Ramos (cell line): ENCODE results near the gene BICRAL.
"Not testable (repeated sequence)": the region's sequence is repeated elsewhere in the genome, so short reads cannot be mapped to it uniquely, and the experiment has no call there.

Source experiments
- in situ Hi-C: fragments of 300-500 bp; cut with MboI; formaldehyde crosslinking; loops from one replicate; pipeline ENCODE4 v1.14.3; 2022; ENCODE audit warnings: low sequenced_read_pairs; ENCODE audit not compliant: unreplicated experiment

Gene BICRAL, protein sequence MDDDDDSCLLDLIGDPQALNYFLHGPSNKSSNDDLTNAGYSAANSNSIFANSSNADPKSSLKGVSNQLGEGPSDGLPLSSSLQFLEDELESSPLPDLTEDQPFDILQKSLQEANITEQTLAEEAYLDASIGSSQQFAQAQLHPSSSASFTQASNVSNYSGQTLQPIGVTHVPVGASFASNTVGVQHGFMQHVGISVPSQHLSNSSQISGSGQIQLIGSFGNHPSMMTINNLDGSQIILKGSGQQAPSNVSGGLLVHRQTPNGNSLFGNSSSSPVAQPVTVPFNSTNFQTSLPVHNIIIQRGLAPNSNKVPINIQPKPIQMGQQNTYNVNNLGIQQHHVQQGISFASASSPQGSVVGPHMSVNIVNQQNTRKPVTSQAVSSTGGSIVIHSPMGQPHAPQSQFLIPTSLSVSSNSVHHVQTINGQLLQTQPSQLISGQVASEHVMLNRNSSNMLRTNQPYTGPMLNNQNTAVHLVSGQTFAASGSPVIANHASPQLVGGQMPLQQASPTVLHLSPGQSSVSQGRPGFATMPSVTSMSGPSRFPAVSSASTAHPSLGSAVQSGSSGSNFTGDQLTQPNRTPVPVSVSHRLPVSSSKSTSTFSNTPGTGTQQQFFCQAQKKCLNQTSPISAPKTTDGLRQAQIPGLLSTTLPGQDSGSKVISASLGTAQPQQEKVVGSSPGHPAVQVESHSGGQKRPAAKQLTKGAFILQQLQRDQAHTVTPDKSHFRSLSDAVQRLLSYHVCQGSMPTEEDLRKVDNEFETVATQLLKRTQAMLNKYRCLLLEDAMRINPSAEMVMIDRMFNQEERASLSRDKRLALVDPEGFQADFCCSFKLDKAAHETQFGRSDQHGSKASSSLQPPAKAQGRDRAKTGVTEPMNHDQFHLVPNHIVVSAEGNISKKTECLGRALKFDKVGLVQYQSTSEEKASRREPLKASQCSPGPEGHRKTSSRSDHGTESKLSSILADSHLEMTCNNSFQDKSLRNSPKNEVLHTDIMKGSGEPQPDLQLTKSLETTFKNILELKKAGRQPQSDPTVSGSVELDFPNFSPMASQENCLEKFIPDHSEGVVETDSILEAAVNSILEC

DNA sequence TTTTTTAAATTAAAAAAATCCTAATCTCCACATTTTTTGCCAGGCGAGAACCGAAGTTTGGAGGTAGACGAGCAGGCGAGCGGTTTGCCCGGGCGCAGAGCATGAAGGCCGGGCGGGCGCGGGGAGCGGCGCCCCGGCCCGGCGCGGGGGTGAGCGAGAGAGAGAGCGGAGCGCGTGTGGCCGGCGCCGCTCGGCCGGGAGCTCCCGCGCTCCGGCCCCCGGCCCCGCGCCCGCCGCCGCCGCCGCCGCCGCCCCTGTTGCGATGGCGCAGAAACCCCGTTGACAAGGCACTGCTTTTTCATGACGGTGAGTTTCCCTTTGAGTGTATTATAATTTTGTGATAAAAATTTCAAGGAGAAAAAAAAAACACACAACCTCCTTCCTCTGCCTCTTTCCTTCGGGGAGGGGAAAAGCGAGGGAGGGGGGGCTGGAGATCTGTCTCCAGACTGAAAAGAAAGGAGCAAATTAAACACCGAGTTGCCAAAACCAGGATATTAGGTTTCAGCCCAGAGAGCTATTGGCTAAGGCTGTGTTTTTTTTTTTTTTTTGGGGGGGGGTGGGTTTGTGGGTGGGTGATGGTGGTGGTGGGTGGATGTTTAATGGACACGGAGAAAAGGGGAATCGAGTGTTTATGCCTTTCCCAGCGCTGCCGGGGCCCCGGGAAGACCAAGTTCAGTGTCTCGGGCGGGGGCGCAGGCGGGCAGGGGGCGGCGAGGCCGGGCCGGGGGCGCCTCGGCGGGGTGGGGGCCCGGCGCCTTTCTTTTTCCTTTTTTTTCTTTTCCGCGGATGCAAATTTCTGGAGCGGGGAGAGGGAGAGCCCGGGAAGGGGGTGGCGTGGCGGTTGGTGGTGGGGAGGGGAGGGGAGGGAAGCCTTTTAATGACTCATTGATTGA, at the start of gene BICRAL:
TSS of gene BICRAL (plus strand) at position 257 of the 893 bp plus-strand sequence. CDS start 39,971 bp downstream, outside the sequence.
- in situ Hi-C loops: no loop called here

DNA sequence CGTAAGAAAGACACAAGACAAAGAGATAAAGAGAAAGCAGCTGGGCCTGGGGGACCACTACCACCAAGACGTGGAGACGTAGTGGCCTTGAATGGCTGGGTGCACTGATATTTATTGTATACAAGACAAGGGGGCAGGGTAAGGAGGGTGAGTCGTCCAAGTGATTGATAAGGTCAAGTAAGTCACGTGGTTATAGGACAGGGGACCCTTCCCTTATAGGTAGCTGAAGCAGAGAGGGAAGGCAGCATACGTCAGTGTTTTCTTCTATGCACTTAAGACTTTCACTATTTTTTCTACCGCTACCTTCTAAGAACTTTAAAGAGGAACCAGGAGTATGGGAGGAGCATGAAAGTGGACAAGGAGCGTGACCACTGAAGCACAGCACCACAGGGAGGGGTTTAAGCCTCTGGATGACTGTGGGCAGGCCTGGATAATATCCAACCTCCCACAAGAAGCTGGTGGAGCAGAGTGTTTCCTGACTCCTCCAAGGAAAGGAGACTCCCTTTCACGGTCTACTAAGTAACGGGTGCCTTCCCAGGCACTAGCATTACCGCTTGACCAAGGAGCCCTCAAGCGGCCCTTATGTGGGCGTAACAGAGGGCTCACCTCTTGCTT, 47.9 kb upstream of the BICRAL start:
- in situ Hi-C loops: not testable (repeated sequence)

DNA sequence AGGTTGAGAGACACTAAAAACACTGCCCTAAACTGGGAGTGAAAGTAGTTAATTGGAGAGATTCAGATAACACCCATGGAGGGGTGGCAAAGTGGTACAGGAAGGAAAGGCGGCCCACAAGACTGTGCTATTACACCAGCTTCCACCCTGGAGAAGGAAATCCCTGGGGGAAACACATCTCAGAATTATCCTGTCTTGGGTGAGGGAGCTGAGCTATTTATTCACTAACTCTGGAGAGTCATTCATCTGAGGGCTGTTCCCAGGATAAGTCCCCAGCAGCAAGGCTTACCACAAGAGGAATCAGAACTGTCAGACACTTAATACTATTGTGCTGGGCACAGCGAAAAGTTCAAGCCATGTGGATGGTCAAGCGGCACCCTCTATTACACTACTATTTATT, 45.9 kb upstream of the BICRAL start:
- in situ Hi-C loops: no loop called here

DNA sequence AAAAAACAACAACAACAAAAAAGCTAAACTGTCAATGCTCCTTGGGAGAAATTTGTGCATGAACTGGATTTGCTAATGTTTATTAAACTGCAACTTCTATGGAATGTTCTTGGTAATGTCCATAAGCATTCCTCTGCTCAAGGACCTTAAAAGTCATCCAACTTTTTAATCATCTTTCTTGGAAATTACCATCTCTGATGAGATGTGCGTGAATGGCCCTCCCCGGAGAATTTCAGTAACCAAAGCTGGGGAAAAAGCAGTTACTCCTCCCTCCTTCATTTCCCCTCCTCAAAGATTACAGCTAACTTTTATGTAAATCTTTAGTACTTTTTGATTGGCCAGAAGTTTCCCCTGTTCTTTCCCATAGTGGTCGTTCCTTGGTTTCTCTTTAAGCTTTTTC, 41.1 kb upstream of the BICRAL start:
- in situ Hi-C loops: no loop called here

DNA sequence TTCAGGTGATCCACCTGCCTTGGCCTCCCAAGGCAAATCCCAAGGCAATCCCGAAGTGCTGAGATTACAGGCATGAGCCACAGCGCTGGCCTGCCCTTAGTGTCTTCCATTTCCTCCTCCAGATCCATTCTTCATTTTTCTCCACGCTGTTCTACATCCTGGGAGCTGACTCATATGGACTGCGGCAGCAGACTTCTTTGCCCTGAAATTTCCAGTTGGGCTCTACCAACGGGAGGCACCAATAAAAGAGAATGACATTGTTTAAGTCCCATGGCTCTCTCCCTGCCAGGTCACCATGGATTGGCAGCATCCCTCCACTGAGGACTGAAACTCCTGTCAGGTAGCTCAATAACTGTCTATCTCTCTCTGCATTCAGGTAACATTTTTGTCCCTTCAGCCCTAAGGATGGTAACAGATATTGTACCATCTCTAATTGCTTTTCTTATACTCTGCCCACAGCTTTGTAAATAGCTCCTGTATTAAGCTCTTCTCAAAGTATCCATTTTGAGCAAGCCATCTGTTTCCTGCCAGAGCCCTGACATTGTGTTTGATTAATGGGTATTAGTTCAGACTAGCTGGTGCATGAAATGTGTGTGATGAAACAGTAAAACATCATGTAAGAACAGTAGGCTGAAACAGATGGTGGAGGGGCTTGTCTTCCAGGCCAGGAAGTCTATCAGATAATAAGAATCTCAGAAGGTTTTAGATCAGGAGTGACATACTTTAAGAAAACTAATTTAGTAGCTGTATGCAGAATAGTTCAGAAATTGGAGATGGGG, 39.5 kb upstream of the BICRAL start:
- in situ Hi-C loops: no loop called here

DNA sequence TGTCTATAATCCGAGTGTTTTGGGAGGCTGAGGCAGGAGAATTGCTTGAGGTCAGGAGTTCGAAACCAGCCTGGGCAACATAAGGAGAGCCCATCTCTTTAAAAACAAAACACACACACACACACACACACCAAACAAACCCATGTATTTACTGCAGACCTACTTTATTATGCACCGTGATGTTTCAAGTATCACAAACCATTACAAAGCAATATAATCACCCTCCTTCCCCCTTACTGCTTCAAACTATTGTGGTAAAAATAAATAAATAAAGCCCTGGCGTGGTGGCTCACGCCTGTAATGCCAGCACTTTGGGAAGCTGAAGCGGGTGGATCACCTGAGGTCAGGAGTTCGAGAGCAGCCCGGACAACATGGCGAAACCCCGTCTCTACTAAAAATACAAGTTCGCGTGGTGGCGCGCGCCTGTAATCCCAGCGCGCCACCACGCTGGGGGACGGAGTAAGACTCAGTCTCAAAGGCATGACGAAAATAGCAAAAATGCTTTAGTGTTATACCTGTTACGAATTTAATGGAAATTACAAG, 37.4 kb upstream of the BICRAL start:
- in situ Hi-C loops: no loop called here

DNA sequence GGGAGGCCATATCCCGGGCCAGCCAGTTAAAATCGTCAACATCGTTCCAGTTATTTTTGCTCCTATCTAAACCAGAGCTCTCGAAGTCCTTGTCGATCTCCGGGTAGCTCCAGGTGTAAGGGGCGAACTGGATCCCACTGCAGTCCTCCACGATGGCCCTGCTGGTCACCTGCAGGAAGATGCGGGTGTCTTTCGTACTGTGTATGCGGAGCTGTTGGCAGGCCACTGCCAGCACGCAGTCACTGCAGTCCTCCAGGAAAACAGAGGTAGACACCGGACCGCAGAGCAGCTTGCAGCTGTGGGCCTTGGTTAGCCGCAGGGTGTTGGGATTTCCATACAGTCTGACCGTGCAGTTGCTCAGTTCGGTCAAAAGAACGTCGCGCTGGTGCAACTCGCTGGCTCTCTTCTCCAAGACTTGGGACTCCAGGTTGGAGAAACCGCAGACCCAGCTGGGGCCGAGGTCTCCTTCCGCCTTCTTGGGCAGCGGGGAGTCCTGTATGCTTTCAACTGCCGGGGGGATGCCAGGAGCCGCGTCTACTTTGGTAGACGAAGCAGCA, 36.7 kb upstream of the BICRAL start:
- in situ Hi-C loops: no loop called here

DNA sequence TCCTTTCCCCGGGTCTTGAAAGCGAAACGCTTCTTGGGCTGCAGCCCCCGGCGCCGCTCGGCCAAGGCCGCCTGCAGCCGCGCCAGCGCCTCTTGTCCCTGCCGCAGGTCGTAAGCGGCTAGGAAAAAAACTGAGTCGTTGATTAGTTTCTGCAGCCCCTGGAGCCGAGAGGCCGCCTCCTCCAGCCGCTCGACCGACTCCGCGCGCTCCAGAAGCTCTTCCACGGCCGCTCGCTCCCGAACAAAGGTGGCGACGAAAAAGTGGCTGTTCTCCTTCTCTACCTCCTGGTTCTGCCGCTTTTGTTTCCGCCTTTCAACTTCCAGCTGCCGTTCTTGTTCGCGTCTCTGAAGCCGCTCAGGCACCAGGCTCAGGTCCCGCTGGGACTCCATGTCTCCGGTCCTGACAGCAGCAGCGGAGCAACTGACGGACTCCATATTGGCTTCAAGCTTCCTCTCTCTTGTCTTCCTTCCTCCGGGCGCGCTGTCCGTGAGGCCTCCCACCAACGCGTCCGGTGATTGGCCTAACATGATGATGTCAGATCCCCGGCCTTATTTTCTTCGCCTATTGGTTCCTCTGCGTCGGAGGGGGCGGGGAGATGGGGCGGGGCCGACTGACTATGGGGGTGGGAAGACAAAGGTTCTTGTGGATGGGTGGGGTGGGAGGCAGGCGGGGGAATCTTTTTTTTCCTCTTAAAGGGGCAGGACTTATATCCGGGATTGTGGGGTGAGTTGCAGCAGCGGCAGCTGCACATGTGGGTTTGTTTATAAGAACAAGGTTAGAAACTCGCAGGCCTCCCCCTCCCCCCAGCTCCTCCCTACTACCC, 36.0 kb upstream of the BICRAL start, which contains the start of gene TBCC:
TSS of gene TBCC (minus strand) at position 464 of the 823 bp plus-strand sequence. CDS start at position 434, 30 bp downstream.
- in situ Hi-C loops: no loop called here

DNA sequence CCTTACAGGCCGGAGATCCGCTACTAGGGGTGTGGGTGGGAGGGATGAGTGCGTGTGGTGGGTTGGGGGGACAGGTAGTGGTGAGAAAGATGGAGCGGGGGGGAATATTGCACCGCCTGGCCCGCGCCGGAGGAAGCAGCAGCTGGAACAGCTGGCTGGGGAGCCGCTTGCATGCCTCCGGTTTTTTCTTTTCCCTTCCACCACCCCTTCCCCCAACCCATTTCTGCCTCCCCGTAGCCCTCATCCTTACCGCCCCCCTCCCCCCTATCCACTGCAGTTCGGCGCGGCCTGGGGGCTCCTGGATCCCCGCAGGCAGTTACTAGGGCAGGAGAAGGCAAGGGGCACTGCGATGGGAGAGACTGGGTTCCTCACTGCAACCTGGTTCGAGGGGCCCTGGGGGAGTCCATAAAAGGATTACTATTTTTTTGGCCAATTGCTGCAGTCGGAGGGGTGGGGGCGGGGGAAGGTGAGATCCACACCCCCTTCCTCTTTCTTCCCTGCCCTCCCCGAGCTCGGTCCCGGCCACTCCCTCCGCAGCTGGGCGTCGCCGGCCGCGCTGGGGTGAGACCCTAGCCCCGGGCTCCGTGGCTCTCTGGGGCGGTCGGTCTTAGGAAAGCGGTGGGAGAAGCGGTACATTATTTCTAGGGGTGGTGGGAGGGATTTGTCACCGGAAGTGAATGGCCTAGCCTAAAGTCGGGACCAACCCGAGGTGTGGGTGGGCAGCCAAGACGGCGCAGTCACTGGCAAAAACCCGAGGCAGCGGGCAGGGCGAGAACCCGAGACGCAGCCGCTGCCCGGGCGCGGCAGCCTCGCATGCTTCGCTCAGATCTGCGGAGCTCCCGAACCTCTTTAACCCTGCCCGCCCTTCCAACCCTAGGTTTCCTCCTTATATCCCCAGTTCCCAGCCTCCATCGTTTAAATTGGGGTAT, 35.1 kb upstream of the BICRAL start:
- in situ Hi-C loops: no loop called here

DNA sequence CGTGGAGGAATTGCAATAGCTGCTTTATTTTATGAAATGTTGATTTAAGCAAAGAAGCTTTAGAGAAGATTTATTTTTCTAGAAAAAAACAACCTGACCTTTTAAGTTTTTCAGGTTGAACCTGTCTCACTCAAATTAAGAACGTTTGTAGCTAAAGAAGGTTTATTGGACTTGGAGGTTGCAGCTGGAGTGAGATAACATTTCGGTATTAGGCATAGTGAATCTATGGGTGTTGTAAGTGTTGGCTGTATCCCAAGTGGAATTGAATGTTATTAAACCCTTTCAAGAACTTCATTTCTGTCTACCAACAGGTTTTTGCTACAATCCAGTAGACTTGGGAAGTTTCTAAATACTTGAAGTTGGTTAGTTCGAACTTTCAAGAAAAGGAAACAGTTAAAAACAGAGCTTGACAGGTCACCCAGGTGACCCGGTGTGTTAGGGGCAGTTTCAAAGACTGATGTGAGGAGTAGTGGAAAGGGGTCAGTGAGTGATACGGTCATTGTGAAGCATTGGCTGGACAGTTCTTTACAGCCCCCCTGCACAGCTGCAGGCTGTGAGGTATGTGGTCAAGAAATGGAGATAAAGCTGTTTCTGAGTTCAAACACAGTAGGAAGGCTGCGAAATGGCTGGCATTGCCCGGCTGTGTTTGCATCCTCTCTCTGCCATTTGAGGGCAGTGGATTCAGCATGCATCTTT, 33.5 kb upstream of the BICRAL start:
- in situ Hi-C loops: no loop called here

DNA sequence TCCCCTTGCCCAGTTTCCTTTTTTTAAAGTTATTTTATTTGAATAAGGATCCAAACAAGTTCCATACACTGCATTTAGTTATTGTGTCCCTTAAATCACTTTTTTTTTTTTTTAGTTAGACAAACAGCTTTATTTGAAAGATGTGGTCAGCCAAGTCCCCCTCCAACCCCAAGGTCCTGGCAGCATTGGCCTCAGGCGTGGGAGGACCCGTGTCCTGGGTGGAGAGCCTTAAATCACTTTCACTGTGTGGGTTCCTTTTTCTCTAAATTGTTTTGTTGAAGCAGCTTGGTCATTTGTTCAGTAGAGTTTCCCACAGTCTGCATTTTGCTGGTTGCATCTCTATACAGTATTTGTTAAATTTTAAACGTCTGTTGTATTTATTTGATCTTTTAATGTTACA, 30.8 kb upstream of the BICRAL start:
- in situ Hi-C loops: no loop called here

DNA sequence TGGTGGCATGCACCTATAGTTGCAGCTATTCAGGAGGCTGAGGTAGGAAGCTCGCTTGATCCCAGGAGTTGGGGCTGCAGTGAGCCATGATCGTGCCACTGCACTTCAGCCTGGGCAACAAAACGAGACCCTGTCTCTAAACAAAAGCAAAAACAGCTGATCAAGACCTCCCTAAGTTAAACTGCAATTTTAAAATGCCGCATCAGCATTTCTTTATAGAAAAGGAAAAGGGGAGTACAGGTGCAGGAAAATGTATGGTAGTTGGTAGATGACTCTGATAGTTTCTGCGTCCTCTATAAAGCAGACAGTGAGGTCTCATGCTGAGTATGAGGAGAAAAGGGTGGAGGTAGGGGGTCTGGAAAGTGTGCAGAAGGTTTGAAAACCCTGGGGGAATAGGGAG, 27.1 kb upstream of the BICRAL start:
- in situ Hi-C loops: no loop called here

DNA sequence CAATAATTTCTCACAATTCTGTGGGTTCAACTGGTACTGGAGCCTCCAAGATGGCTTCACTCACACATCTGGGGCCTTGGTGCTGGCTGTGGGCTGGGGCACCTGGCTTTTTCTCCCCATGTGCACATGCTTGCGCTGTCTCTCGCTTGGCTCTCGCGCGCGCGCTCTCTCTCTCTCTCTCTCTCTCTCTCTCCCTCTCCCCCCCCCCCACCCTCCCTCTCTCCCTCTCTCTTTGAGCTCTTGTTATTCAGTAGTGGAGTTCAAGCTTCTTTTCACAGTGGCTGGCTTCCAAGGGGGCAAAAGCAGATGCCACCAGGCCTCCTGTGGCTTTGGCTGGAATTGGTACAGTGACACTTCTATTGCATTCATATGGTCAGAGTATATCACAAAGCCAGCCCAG, 25.1 kb upstream of the BICRAL start:
- in situ Hi-C loops: no loop called here

DNA sequence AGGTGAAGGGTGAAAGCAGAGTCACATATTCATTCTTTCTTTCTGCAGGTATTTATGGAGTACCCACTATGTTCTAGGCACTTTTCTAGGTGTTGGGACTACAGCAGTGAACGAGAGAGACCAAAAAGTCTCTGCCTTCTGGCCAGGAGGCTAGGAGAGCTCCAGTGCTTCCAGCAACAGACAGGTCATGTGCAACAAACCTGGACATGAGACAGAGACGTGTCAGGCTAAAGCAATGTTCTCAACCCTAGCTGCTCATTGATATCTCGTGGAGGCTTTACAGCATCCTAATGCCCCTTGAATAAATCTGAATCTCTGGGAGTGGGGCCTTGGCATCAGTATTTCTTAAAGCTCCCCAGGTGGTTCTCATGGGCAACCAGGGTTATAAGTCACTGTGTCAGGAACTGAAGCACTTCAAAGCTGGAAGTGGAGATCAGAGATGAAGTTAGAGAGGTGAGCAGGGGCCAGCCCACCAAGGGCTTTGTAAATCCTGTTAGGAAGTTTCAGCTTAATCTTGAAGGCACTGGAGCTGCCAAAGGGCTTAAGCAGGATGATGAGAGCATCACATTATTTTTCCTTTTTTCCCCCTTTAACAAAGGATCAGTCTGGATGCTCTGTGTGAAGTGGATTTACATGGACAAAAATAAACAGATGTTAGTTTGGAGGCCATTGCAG, 23.0 kb upstream of the BICRAL start:
- in situ Hi-C loops: no loop called here
